SK-N-SH treated with all-trans-retinoic acid at 6 μM for 48 hours (cell line): ENCODE data around the gene GIMAP1.
"Not testable (repeated sequence)": the region's sequence is repeated elsewhere in the genome, so short reads cannot be mapped to it uniquely, and the experiment has no call there.

Experiments
- ATAC-seq: fragments of 200-7000 bp; cut with Tn5 transposase; 3 replicates; pipeline ENCODE4 v1.9.1; 2020; ENCODE audit warnings: mild to moderate bottlenecking, moderate library complexity
- ARNTL ChIP-seq: fragments of 450-650 bp; formaldehyde crosslinking; IDR thresholded peaks from 2 replicates; pipeline ENCODE4 v1.5.0; 2020; ENCODE audit warnings: low read depth, mild to moderate bottlenecking, moderate library complexity, borderline replicate concordance
- BACH2 ChIP-seq: fragments of 250-450 bp; sonication (Bioruptor Pico); IDR thresholded peaks from 2 replicates; pipeline ENCODE4 v1.9.0; 2021; ENCODE audit warnings: mild to moderate bottlenecking, borderline replicate concordance
- CSDC2 ChIP-seq: fragments of 250-450 bp; sonication (Bioruptor Pico); IDR thresholded peaks from 2 replicates; pipeline ENCODE4 v1.5.0; 2020; ENCODE audit warnings: mild to moderate bottlenecking, moderate library complexity
- ESRRG ChIP-seq: fragments of 250-450 bp; sonication (Bioruptor Pico); IDR thresholded peaks from 2 replicates; pipeline ENCODE4 v1.6.1; 2021; ENCODE audit warnings: mild to moderate bottlenecking
- GLIS3 ChIP-seq: fragments of 250-450 bp; sonication (Bioruptor Pico); IDR thresholded peaks from 2 replicates; pipeline ENCODE4 v1.5.0; 2020; ENCODE audit warnings: mild to moderate bottlenecking, moderate library complexity
- ISL1 ChIP-seq: fragments of 250-450 bp; sonication (Bioruptor Pico); IDR thresholded peaks from 2 replicates; pipeline ENCODE4 v2.1.2; 2022; ENCODE audit warnings: mild to moderate bottlenecking, moderate library complexity
- PPARA ChIP-seq: fragments of 250-450 bp; sonication (Bioruptor Pico); IDR thresholded peaks from 2 replicates; pipeline ENCODE4 v1.5.0; 2020; ENCODE audit warnings: mild to moderate bottlenecking, borderline replicate concordance
- RARB ChIP-seq: fragments of 250-450 bp; sonication (Bioruptor Pico); IDR thresholded peaks from 2 replicates; pipeline ENCODE4 v1.8.0; 2021; ENCODE audit warnings: mild to moderate bottlenecking, moderate library complexity
- SNAI2 ChIP-seq: fragments of 250-450 bp; sonication (Bioruptor Pico); IDR thresholded peaks from 2 replicates; pipeline ENCODE4 v1.5.0; 2020; ENCODE audit warnings: mild to moderate bottlenecking, moderate library complexity
- TCF4 ChIP-seq: fragments of 250-450 bp; sonication (Bioruptor Pico); IDR thresholded peaks from 2 replicates; pipeline ENCODE4 v1.8.0; 2021; ENCODE audit warnings: mild to moderate bottlenecking, moderate library complexity, borderline replicate concordance
- TOX ChIP-seq: fragments of 250-450 bp; sonication (Bioruptor Pico); IDR thresholded peaks from 2 replicates; pipeline ENCODE4 v1.8.0; 2021; ENCODE audit warnings: mild to moderate bottlenecking, moderate library complexity, borderline replicate concordance
- ZC3H10 ChIP-seq: fragments of 250-450 bp; sonication (Bioruptor Pico); IDR thresholded peaks from 2 replicates; pipeline ENCODE4 v1.5.1; 2021; ENCODE audit warnings: mild to moderate bottlenecking, moderate library complexity
- ZFP3 ChIP-seq: fragments of 250-450 bp; sonication (Bioruptor Pico); IDR thresholded peaks from 2 replicates; pipeline ENCODE4 v1.5.0; 2020; ENCODE audit warnings: mild to moderate bottlenecking, moderate library complexity
- ZFP30 ChIP-seq: fragments of 450-650 bp; formaldehyde crosslinking; IDR thresholded peaks from 2 replicates; pipeline ENCODE4 v1.5.0; 2022; ENCODE audit warnings: mild to moderate bottlenecking, moderate library complexity
- ZNF565 ChIP-seq: fragments of 450-650 bp; formaldehyde crosslinking; conservative IDR thresholded peaks from 2 replicates; pipeline ENCODE4 v1.5.0; 2020; ENCODE audit warnings: low read depth, mild to moderate bottlenecking, moderate library complexity
- ZNF8 ChIP-seq: fragments of 450-650 bp; formaldehyde crosslinking; IDR thresholded peaks from 2 replicates; pipeline ENCODE4 v1.5.0; 2020; ENCODE audit warnings: mild to moderate bottlenecking, moderate library complexity
- TF ChIP-seq, protein P1 (sequence below): fragments of 250-450 bp; sonication (Bioruptor Pico); IDR thresholded peaks from 2 replicates; pipeline ENCODE4 v1.5.1; 2021; ENCODE audit warnings: mild to moderate bottlenecking, moderate library complexity
- TF ChIP-seq, protein P2 (sequence below): fragments of 250-450 bp; sonication (Bioruptor Pico); IDR thresholded peaks from 2 replicates; pipeline ENCODE4 v1.5.1; 2020; ENCODE audit warnings: low read depth, mild to moderate bottlenecking, moderate library complexity
- TF ChIP-seq, protein P3 (sequence below): fragments of 250-450 bp; sonication (Bioruptor Pico); IDR thresholded peaks from 2 replicates; pipeline ENCODE4 v1.5.0; 2020; ENCODE audit warnings: mild to moderate bottlenecking, moderate library complexity
- TF ChIP-seq, protein P4 (sequence below): fragments of 250-450 bp; sonication (Bioruptor Pico); IDR thresholded peaks from 2 replicates; pipeline ENCODE4 v1.8.0; 2021; ENCODE audit warnings: low read depth, mild to moderate bottlenecking, moderate library complexity, borderline replicate concordance
- TF ChIP-seq, protein P5 (sequence below): fragments of 250-450 bp; sonication (Bioruptor Pico); IDR thresholded peaks from 2 replicates; pipeline ENCODE4 v1.8.0; 2020; ENCODE audit warnings: mild to moderate bottlenecking, moderate library complexity, borderline replicate concordance

Gene GIMAP1

DNA sequence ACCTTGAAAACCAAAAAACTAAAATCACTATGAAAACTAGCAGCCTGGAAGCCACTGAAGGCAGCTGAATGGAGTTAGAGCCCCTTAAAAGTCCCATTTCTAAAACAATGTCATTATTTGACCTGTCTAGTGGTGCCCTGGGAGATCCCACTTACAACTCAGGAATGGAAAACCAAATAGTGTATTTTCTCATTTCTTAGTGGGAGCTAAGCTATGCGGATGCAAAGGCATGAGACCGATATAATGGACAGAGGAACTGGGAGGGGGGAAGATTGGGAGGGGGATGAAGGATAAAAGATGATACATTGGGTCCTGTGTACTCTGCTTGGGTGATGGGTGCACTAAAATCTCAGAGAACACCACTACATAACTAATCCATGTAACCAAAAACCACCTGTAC is 40.7 kb upstream of the GIMAP1 start:
- no peak for ATAC-seq
- TF ChIP-seq ZNF8 (no peak), BACH2 (CRISPR knock-in tag) (no peak), RARB (CRISPR knock-in tag) (no peak), TOX (no peak), CSDC2 (no peak), ZFP30 (CRISPR knock-in tag) (no peak), GLIS3 (CRISPR knock-in tag) (no peak), ZC3H10 (CRISPR knock-in tag) (no peak), PPARA (CRISPR knock-in tag) (no peak), ISL1 (CRISPR knock-in tag) (no peak), ZNF565 (no peak), SNAI2 (CRISPR knock-in tag) (no peak), TCF4 (CRISPR knock-in tag) (no peak), ZFP3 (CRISPR knock-in tag) (no peak), ARNTL (CRISPR knock-in tag) (no peak)
- TF ChIP-seq, protein P1, sequence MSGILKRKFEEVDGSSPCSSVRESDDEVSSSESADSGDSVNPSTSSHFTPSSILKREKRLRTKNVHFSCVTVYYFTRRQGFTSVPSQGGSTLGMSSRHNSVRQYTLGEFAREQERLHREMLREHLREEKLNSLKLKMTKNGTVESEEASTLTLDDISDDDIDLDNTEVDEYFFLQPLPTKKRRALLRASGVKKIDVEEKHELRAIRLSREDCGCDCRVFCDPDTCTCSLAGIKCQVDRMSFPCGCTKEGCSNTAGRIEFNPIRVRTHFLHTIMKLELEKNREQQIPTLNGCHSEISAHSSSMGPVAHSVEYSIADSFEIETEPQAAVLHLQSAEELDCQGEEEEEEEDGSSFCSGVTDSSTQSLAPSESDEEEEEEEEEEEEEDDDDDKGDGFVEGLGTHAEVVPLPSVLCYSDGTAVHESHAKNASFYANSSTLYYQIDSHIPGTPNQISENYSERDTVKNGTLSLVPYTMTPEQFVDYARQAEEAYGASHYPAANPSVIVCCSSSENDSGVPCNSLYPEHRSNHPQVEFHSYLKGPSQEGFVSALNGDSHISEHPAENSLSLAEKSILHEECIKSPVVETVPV (CRISPR knock-in tag): no peak
- TF ChIP-seq, protein P2, sequence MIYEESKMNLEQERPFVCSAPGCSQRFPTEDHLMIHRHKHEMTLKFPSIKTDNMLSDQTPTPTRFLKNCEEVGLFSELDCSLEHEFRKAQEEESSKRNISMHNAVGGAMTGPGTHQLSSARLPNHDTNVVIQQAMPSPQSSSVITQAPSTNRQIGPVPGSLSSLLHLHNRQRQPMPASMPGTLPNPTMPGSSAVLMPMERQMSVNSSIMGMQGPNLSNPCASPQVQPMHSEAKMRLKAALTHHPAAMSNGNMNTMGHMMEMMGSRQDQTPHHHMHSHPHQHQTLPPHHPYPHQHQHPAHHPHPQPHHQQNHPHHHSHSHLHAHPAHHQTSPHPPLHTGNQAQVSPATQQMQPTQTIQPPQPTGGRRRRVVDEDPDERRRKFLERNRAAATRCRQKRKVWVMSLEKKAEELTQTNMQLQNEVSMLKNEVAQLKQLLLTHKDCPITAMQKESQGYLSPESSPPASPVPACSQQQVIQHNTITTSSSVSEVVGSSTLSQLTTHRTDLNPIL: no peak
- TF ChIP-seq, protein P3, sequence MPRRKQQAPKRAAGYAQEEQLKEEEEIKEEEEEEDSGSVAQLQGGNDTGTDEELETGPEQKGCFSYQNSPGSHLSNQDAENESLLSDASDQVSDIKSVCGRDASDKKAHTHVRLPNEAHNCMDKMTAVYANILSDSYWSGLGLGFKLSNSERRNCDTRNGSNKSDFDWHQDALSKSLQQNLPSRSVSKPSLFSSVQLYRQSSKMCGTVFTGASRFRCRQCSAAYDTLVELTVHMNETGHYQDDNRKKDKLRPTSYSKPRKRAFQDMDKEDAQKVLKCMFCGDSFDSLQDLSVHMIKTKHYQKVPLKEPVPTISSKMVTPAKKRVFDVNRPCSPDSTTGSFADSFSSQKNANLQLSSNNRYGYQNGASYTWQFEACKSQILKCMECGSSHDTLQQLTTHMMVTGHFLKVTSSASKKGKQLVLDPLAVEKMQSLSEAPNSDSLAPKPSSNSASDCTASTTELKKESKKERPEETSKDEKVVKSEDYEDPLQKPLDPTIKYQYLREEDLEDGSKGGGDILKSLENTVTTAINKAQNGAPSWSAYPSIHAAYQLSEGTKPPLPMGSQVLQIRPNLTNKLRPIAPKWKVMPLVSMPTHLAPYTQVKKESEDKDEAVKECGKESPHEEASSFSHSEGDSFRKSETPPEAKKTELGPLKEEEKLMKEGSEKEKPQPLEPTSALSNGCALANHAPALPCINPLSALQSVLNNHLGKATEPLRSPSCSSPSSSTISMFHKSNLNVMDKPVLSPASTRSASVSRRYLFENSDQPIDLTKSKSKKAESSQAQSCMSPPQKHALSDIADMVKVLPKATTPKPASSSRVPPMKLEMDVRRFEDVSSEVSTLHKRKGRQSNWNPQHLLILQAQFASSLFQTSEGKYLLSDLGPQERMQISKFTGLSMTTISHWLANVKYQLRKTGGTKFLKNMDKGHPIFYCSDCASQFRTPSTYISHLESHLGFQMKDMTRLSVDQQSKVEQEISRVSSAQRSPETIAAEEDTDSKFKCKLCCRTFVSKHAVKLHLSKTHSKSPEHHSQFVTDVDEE (CRISPR knock-in tag): no peak
- TF ChIP-seq, protein P4, sequence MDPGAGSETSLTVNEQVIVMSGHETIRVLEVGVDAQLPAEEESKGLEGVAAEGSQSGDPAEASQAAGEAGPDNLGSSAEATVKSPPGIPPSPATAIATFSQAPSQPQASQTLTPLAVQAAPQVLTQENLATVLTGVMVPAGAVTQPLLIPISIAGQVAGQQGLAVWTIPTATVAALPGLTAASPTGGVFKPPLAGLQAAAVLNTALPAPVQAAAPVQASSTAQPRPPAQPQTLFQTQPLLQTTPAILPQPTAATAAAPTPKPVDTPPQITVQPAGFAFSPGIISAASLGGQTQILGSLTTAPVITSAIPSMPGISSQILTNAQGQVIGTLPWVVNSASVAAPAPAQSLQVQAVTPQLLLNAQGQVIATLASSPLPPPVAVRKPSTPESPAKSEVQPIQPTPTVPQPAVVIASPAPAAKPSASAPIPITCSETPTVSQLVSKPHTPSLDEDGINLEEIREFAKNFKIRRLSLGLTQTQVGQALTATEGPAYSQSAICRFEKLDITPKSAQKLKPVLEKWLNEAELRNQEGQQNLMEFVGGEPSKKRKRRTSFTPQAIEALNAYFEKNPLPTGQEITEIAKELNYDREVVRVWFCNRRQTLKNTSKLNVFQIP (CRISPR knock-in tag): no peak

DNA sequence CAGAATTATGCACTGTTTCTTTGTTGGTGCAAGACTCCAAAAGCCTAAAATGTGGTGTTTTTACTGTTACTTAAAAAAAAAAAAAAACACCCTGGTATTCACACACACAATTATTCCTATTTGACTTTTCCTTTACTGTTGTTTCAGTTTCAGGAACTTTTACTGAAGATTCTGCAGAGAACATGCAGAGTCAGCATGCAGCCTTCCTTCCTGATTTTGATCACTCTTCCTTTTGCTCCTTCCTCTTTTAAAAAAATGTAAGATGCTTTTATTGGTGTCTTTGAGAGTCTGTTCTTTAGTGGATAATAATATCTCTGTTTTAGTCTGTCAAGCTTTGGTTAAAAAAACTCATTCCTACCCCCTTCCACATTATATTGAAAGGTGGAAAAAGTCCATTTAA is 40.1 kb upstream of the GIMAP1 start:
- ATAC-seq: not testable (repeated sequence)

DNA sequence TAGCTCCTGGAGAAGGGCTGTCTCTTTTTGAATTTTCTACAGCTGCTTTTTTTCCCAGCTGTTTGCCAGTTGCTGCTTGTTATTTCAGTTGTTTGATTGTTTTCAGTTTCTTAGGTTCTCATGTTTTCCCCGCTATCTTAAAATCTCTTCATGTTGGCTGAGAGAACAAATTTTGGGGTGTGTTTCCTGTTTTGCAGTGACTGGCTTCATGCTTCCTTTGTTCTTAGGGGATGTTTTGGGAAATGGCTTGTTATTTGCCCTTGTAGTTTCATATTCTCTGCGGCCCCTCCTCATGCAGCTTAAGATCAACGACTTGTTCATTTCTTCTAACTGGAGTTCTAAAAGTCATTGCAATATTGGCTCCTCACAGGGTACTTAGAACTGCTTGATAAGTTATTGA is 39.6 kb upstream of the GIMAP1 start:
- not testable (repeated sequence) for ATAC-seq

DNA sequence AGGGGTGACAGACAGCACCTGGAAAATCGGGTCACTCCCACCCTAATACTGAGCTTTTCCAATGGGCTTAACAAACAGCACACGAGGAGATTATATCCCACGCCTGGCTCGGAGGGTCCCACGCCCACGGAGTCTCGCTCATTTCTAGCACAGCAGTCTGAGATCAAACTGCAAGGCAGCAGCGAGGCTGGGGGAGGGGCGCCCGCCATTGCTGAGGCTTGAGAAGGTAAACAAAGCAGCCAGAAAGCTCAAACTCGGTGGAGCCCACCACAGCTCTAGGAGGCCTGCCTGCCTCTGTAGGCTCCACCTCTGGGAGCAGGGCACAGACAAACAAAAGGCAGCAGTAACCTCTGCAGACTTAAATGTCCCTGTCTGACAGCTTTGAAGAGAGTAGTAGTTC is 37.8 kb upstream of the GIMAP1 start:
- not testable (repeated sequence) for ATAC-seq

DNA sequence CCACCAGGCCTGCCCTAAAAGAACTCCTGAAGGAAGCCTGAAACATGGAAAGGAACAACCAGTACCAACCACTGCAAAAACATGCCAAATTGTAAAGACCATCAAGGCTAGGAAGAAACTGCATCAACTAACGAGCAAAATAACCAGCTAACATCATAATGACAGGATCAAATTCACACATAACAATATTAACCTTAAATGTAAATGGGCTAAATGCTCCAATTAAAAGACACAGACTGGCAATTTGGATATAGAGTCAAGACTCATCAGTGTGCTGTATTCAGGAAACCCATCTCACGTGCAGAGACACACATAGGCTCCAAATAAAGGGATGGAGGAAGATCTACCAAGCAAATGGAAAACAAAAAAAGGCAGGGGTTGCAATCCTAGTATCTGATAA is 36.0 kb upstream of the GIMAP1 start:
- not testable (repeated sequence) for ATAC-seq

DNA sequence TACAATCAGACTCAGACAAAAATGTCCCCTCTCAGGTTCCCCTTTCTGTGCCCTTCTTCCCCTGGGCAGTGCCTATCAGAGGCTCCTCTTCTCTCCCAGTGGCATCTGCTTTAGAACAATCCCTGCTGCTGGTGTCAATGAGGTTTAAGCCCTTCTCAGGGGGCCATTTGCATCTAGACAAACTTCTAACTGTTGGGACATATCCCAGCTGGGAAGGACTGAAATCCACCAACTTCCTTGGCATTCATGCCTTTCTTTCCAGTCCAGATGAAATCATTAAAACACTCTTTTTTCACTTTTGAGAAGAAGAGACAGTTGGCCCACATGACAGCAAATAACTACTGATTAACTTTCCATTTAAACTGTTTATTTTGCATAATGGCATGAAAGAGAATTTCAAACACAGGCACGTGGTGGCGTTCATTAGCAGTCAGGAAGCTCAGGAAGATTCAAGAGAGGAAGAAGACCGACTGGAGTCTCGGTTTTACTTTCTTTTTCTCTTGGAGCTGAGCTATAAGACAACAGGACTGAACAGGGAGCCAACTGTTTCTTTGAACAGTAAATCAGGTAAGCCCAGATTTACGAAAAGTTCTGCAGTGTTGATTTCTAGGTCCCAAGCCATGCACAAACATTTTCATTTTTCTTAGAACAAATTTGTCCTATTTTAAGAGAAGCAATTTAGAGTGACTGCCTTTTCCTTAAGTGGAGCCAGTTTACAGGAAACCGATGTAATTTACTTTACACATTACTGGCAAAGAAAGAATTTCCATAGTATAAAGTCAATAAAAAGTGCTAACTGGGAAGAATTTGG is 31.0 kb upstream of the GIMAP1 start, which contains the start of gene GIMAP2:
Gene GIMAP2 (plus strand): TSS at position 488 of the 811 bp plus-strand sequence. CDS start 1,354 bp downstream, outside the sequence.
- TF ChIP-seq, protein P4 (CRISPR knock-in tag): no peak
- TF ChIP-seq RARB (CRISPR knock-in tag): no peak
- no peak for TF ChIP-seq ESRRG (CRISPR knock-in tag)
- TF ChIP-seq BACH2 (CRISPR knock-in tag): no peak
- TF ChIP-seq, protein P5, sequence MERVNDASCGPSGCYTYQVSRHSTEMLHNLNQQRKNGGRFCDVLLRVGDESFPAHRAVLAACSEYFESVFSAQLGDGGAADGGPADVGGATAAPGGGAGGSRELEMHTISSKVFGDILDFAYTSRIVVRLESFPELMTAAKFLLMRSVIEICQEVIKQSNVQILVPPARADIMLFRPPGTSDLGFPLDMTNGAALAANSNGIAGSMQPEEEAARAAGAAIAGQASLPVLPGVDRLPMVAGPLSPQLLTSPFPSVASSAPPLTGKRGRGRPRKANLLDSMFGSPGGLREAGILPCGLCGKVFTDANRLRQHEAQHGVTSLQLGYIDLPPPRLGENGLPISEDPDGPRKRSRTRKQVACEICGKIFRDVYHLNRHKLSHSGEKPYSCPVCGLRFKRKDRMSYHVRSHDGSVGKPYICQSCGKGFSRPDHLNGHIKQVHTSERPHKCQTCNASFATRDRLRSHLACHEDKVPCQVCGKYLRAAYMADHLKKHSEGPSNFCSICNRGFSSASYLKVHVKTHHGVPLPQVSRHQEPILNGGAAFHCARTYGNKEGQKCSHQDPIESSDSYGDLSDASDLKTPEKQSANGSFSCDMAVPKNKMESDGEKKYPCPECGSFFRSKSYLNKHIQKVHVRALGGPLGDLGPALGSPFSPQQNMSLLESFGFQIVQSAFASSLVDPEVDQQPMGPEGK: no peak
- TF ChIP-seq, protein P2: no peak
- peak; percentile 93 for ATAC-seq
